ENCODE measurements around the gene CRIM1. TPM values are rescaled to one million over a fixed set of nuclear protein-coding genes. Genes with fewer than 3 reads are reported as not detected.

Gene CRIM1
- total and polyA plus RNA-seq, 2 experiments from 2014 or later = 10.5 to 36.4 TPM

- no peak for TF ChIP-seq ZNF462 (CRISPR knock-in tag; IDR thresholded peaks at IDR 0.05)
- TF ChIP-seq JUNB (IDR thresholded peaks at IDR 0.05; ENCODE audit: unreplicated experiment) = no peak
- no peak for TF ChIP-seq EZH2 (IDR thresholded peaks at IDR 0.05; ENCODE audit: low read depth, unreplicated experiment)
- TF ChIP-seq STAT1 (IDR thresholded peaks at IDR 0.05; ENCODE audit: unreplicated experiment) = no peak
- TF ChIP-seq POLR2AphosphoS5 (IDR thresholded peaks at IDR 0.05; ENCODE audit: low read depth) = no peak
- no peak for TF ChIP-seq ZNF114 (CRISPR knock-in tag; IDR thresholded peaks at IDR 0.05)
These were observed 123.8 kb downstream of the CRIM1 start (continued) for GRCh38 chr2:36479406-36479805.

GRCh38 chr2:36480028-36480427 is 124.5 kb downstream of the CRIM1 start:
- Mint-ChIP-seq H3K36me3 (ENCODE audit: low read depth) (peaks cover 83% of the 10 kb centered on the region), H3K4me1 (peaks cover 18% of the 10 kb centered on the region), H3K9me3 (peaks cover 10% of the 10 kb centered on the region; the same call in 2 of the 3 replicates), H3K27me3 (ENCODE audit: insufficient read depth, low read depth, poor library complexity) (peaks cover 1% of the 10 kb centered on the region), H3K27ac (peak overlapping the region; percentile 19; the same call in 1 of the 2 replicates), H3K4me3 (no peak overlapping the region)
- Histone ChIP-seq H4K20me1 (replicated peaks; ENCODE audit: insufficient read depth) (no peaks in the 10 kb centered on the region), H3K9me2 (ENCODE audit: insufficient read depth) (no peaks in the 10 kb centered on the region), H3K36me3 (ENCODE audit: insufficient read depth) (peaks cover 37% of the 10 kb centered on the region), H3K4me1 (ENCODE audit: insufficient read depth) (peaks cover 14% of the 10 kb centered on the region), H3K27me3 (ENCODE audit: insufficient read depth) (no peaks in the 10 kb centered on the region), H2AFZ (no peak overlapping the region), H3K4me2 (no peak overlapping the region), H3K27ac (ENCODE audit: low read depth) (no peak overlapping the region), H3K79me2 (replicated peaks; ENCODE audit: insufficient read depth) (peaks cover 12% of the 10 kb centered on the region; the same call in 1 of the 2 replicates), H3K4me3 (no peak overlapping the region), H3F3A (replicated peaks; ENCODE audit: low read depth) (no peaks in the 10 kb centered on the region)
- no peak for TF ChIP-seq JUNB (IDR thresholded peaks at IDR 0.05; ENCODE audit: unreplicated experiment)
- DNase-seq (ENCODE audit: low spot score) (no peak), ATAC-seq (no peak)
